Vein endothelial cell (primary cell): ENCODE data around the gene COMTD1. TPM values are rescaled to one million over a fixed set of nuclear protein-coding genes. Genes with fewer than 3 reads are reported as not detected.

Experiments used
- small RNA-seq: library from RNA; depleted of rRNA; stranded (forward); fragments of <200 nt; gene quantifications from one replicate; pipeline ENCODE3, GENCODE V24; 2012
- total RNA-seq: library from RNA; depleted of rRNA; stranded (reverse); fragments of >200 nt; gene quantifications from 2 replicates; pipeline ENCODE4 v1.2.3, GENCODE V29; 2012

COMTD1 gene
- total RNA-seq, result 12.1 and 15.4 TPM in 2 replicates

DNA sequence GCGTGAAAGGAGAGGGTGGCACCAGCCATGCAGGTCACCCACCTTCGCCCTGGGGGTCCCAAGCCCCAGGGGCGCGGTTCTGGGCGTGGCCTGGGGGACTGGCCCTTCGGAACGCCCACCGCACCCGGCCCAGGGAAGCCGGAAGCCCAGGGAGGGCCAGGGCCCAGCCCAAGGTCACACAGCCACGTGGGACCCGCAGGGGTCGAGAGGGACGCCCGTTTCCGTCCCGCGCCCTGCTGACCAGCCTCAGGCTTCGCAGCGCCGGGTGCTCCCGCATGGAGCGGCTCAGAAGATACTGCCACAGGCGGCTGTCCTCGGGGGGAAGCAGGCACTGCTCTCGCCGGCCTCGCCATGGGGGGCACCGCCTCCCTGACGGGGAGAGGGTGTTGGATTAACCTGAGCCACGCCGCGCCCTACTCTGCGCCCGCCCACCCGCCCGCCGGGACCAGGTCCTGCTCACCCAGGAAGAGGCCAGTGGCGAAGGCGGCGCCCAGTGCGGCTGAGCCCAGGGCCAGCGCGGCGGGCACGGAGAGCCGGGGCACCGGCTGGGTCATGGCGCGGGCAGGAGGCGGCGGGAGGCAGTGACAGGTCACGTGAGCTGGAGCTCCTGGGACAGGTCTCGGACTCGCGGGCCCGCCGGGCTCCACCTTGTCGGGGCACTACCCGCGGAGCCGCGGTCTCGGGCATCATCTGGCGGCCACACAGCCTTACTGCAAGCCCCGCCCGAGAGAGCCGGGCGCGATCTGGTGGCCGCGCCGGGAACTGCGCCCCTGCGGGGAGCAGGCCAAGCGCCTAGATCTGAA is at the start of gene COMTD1:
TSS of gene COMTD1 (minus strand) at position 583 of the 803 bp plus-strand sequence. CDS start at position 554, 29 bp downstream.

DNA sequence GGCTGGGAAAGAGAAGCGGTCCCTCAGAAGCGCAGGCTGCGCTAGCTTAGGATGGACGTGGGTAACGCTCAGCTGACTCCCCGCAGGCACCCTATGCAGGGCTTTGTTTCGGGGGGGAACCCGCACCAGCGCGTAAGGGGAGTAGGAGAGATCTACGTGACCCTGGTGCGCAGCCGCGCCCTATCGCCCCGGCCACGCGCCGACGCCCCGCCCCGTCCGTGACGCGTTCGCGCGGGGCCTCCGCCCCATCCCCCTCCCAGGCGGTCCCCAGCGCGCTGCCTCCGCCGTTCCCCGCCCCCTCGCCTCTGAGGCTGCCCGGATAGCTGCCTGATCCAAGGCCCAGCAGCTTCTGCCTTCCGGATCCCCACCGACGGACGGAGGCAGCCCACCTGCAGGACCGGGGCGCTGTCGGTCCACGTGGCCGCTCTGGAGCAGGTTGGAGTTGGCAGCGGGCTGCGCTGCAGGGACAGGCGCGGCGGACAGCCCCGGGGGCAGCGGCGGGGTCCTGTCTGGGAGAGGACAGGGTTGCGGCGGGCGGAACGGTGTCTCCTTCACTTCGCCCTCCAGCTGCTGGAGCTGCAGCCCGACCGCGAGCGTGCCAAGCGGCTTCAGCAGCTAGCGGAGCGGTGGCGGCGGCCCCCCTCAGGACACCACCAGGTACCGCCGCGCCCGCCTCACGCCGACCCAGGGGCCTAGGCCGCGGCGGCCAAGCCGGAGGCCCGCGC is 25.3 kb downstream of the COMTD1 start, which contains the start of gene VDAC2:
TSS of gene VDAC2 (plus strand) at position 515 of the 725 bp plus-strand sequence. CDS start 363 bp downstream, outside the sequence.

Small RNAs within 50 kb of the gene (small RNA-seq; reads per million reads assigned to genes)
- gene HMGA1P5 (not detected), gene RPL39P25 (not detected)

Other genes with a start within 250 kb of the COMTD1 start
- 31.7 and 32.8 TPM in 2 replicates for gene SAMD8, start 124.3 kb downstream of the COMTD1 start, total RNA-seq
- 210 and 236 TPM in 2 replicates for gene VDAC2, start 25.2 kb downstream of the COMTD1 start, total RNA-seq
- gene ZNF503, start 165.8 kb upstream of the COMTD1 start, total RNA-seq, result 1.7 and 2.3 TPM in 2 replicates
- 18.3 TPM in 2 replicates for gene LRMDA, start 195.7 kb upstream of the COMTD1 start, total RNA-seq